NT2/D1 (cell line): ENCODE results near the gene STOML1.

ENCODE experiments used
- SUZ12 ChIP-seq: IDR thresholded peaks from 2 replicates; pipeline ENCODE4 v1.6.1; 2011; ENCODE audit not compliant: insufficient read length, insufficient read depth; ENCODE audit errors: extremely low read depth
- YY1 ChIP-seq: IDR thresholded peaks from 2 replicates; pipeline ENCODE4 v1.6.1; 2011; ENCODE audit not compliant: insufficient read length, insufficient read depth
- ZNF274 ChIP-seq: IDR thresholded peaks from 2 replicates; pipeline ENCODE4 v1.6.1; 2011; ENCODE audit warnings: mild to moderate bottlenecking, low read depth, low read length

GRCh38 chr15:73972984-73973682, 19.0 kb downstream of the STOML1 start:
- no peak for TF ChIP-seq SUZ12
- no peak for TF ChIP-seq YY1
- TF ChIP-seq ZNF274 = no peak
